Measurements from ENCODE around the gene CD93.

The CD93 gene

DNA sequence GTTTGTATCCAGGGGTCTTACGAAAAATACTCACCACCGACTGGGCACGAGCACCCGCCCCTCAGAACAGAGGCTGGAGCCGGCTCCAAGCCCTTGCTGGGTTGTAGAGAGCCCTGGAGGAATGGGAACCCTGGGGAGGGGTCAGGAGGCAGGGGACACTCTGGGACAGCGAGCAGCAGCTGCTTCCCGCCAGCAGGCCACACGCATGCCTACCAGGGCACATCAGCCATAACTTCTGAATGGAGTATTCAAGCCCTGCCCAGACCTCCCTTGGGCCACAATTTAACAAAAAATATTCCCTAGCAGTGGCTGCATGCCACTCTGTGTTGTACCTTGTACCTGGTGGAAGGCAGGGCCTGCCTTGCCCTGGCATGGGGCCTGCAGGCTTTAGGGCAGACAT, 31.6 kb upstream of the CD93 start:
- no peak for DNase-seq (ENCODE audit: extremely low spot score)
- ChIA-PET CTCF (no interaction called here), POLR2A (no interaction called here)
- TF ChIP-seq HDGF (IDR thresholded peaks at IDR 0.05; ENCODE audit: borderline replicate concordance): no peak
- TF ChIP-seq FOXK2 (IDR thresholded peaks at IDR 0.05): no peak
- TF ChIP-seq ELF4 (IDR thresholded peaks at IDR 0.05): no peak
- no peak for TF ChIP-seq L3MBTL2 (conservative IDR thresholded peaks at IDR 0.05)
- no peak for TF ChIP-seq NFRKB (IDR thresholded peaks at IDR 0.05)
- TF ChIP-seq FOXA1 (IDR thresholded peaks at IDR 0.05): no peak
- no peak for TF ChIP-seq CTBP1 (IDR thresholded peaks at IDR 0.05; ENCODE audit: borderline replicate concordance)
- TF ChIP-seq FOXM1 (IDR thresholded peaks at IDR 0.05; ENCODE audit: borderline replicate concordance): no peak
- no peak for TF ChIP-seq SP1 (IDR thresholded peaks at IDR 0.05)
- TF ChIP-seq, protein P1, sequence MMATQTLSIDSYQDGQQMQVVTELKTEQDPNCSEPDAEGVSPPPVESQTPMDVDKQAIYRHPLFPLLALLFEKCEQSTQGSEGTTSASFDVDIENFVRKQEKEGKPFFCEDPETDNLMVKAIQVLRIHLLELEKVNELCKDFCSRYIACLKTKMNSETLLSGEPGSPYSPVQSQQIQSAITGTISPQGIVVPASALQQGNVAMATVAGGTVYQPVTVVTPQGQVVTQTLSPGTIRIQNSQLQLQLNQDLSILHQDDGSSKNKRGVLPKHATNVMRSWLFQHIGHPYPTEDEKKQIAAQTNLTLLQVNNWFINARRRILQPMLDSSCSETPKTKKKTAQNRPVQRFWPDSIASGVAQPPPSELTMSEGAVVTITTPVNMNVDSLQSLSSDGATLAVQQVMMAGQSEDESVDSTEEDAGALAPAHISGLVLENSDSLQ (IDR thresholded peaks at IDR 0.05): no peak
- no peak for TF ChIP-seq ZNF384 (IDR thresholded peaks at IDR 0.05)
- no peak for TF ChIP-seq BHLHE40 (IDR thresholded peaks at IDR 0.05; ENCODE audit: borderline replicate concordance)
- TF ChIP-seq TARDBP (IDR thresholded peaks at IDR 0.05): no peak
- no peak for TF ChIP-seq ARNT (IDR thresholded peaks at IDR 0.05)
- TF ChIP-seq LEF1 (IDR thresholded peaks at IDR 0.05; ENCODE audit: borderline replicate concordance): no peak
- no peak for TF ChIP-seq SUZ12 (IDR thresholded peaks at IDR 0.05)

GRCh38 chr20:23116311-23117089, 30.4 kb upstream of the CD93 start:
- DNase-seq (ENCODE audit: extremely low spot score): no peak
- ChIA-PET CTCF (no interaction called here), POLR2A (no interaction called here)
- TF ChIP-seq SP1 (IDR thresholded peaks at IDR 0.05) (no peak), NFRKB (IDR thresholded peaks at IDR 0.05) (no peak), FOXM1 (IDR thresholded peaks at IDR 0.05; ENCODE audit: borderline replicate concordance) (no peak), FOXK2 (IDR thresholded peaks at IDR 0.05) (no peak), TARDBP (IDR thresholded peaks at IDR 0.05) (no peak), FOXA1 (IDR thresholded peaks at IDR 0.05) (no peak), LEF1 (IDR thresholded peaks at IDR 0.05; ENCODE audit: borderline replicate concordance) (no peak), ZNF384 (IDR thresholded peaks at IDR 0.05) (no peak), ELF4 (IDR thresholded peaks at IDR 0.05) (no peak), SUZ12 (IDR thresholded peaks at IDR 0.05) (no peak), HDGF (IDR thresholded peaks at IDR 0.05; ENCODE audit: borderline replicate concordance) (no peak), ARNT (IDR thresholded peaks at IDR 0.05) (no peak), CTBP1 (IDR thresholded peaks at IDR 0.05; ENCODE audit: borderline replicate concordance) (no peak)
- TF ChIP-seq, protein P1 (IDR thresholded peaks at IDR 0.05): no peak

GRCh38 chr20:23115822-23116221, 29.7 kb upstream of the CD93 start:
- POLR2A ChIA-PET: no interaction called here

GRCh38 chr20:23114448-23115082, 28.4 kb upstream of the CD93 start:
- DNase-seq (ENCODE audit: extremely low spot score): no peak
- POLR2A ChIA-PET: no interaction called here
- TF ChIP-seq ARNT (IDR thresholded peaks at IDR 0.05): no peak
- TF ChIP-seq FOXK2 (IDR thresholded peaks at IDR 0.05): no peak
- no peak for TF ChIP-seq ZNF384 (IDR thresholded peaks at IDR 0.05)
- no peak for TF ChIP-seq ELF4 (IDR thresholded peaks at IDR 0.05)
- TF ChIP-seq SUZ12 (IDR thresholded peaks at IDR 0.05): no peak
- TF ChIP-seq NFRKB (IDR thresholded peaks at IDR 0.05): no peak
- no peak for TF ChIP-seq TARDBP (IDR thresholded peaks at IDR 0.05)
- TF ChIP-seq LEF1 (IDR thresholded peaks at IDR 0.05; ENCODE audit: borderline replicate concordance): no peak
- no peak for TF ChIP-seq SP1 (IDR thresholded peaks at IDR 0.05)
- no peak for TF ChIP-seq CTBP1 (IDR thresholded peaks at IDR 0.05; ENCODE audit: borderline replicate concordance)
- no peak for TF ChIP-seq FOXA1 (IDR thresholded peaks at IDR 0.05)
- TF ChIP-seq HDGF (IDR thresholded peaks at IDR 0.05; ENCODE audit: borderline replicate concordance): no peak
- TF ChIP-seq, protein P1 (IDR thresholded peaks at IDR 0.05): no peak
- no peak for TF ChIP-seq L3MBTL2 (conservative IDR thresholded peaks at IDR 0.05)
- no peak for TF ChIP-seq FOXM1 (IDR thresholded peaks at IDR 0.05; ENCODE audit: borderline replicate concordance)
- TF ChIP-seq BHLHE40 (IDR thresholded peaks at IDR 0.05; ENCODE audit: borderline replicate concordance): no peak
- CTCF ChIA-PET: no interaction called here

More at GRCh38 chr20:23115822-23116221, 29.7 kb upstream of the CD93 start:
- CTCF ChIA-PET: no interaction called here
- no peak for DNase-seq (ENCODE audit: extremely low spot score)
- TF ChIP-seq, protein P1 (IDR thresholded peaks at IDR 0.05): no peak
- TF ChIP-seq TARDBP (IDR thresholded peaks at IDR 0.05): no peak
- no peak for TF ChIP-seq NFRKB (IDR thresholded peaks at IDR 0.05)
- TF ChIP-seq L3MBTL2 (conservative IDR thresholded peaks at IDR 0.05): no peak
- TF ChIP-seq HDGF (IDR thresholded peaks at IDR 0.05; ENCODE audit: borderline replicate concordance): no peak
- no peak for TF ChIP-seq SUZ12 (IDR thresholded peaks at IDR 0.05)
- TF ChIP-seq LEF1 (IDR thresholded peaks at IDR 0.05; ENCODE audit: borderline replicate concordance): no peak
- TF ChIP-seq CTBP1 (IDR thresholded peaks at IDR 0.05; ENCODE audit: borderline replicate concordance): no peak
- no peak for TF ChIP-seq FOXK2 (IDR thresholded peaks at IDR 0.05)
- no peak for TF ChIP-seq SP1 (IDR thresholded peaks at IDR 0.05)
- no peak for TF ChIP-seq FOXA1 (IDR thresholded peaks at IDR 0.05)
- no peak for TF ChIP-seq FOXM1 (IDR thresholded peaks at IDR 0.05; ENCODE audit: borderline replicate concordance)
- TF ChIP-seq ZNF384 (IDR thresholded peaks at IDR 0.05): no peak

GRCh38 chr20:23114018-23114417, 27.9 kb upstream of the CD93 start:
- TF ChIP-seq BHLHE40 (IDR thresholded peaks at IDR 0.05; ENCODE audit: borderline replicate concordance): no peak
- TF ChIP-seq ARNT (IDR thresholded peaks at IDR 0.05): no peak
- no peak for TF ChIP-seq SP1 (IDR thresholded peaks at IDR 0.05)
- no peak for TF ChIP-seq ZNF384 (IDR thresholded peaks at IDR 0.05)
- TF ChIP-seq, protein P1 (IDR thresholded peaks at IDR 0.05): no peak
- no peak for TF ChIP-seq LEF1 (IDR thresholded peaks at IDR 0.05; ENCODE audit: borderline replicate concordance)
- TF ChIP-seq FOXM1 (IDR thresholded peaks at IDR 0.05; ENCODE audit: borderline replicate concordance): no peak
- no peak for TF ChIP-seq FOXK2 (IDR thresholded peaks at IDR 0.05)
- no peak for TF ChIP-seq SUZ12 (IDR thresholded peaks at IDR 0.05)
- no peak for TF ChIP-seq HDGF (IDR thresholded peaks at IDR 0.05; ENCODE audit: borderline replicate concordance)
- TF ChIP-seq TARDBP (IDR thresholded peaks at IDR 0.05): no peak
- no peak for TF ChIP-seq L3MBTL2 (conservative IDR thresholded peaks at IDR 0.05)
- no peak for TF ChIP-seq CTBP1 (IDR thresholded peaks at IDR 0.05; ENCODE audit: borderline replicate concordance)
- TF ChIP-seq FOXA1 (IDR thresholded peaks at IDR 0.05): no peak
- no peak for TF ChIP-seq NFRKB (IDR thresholded peaks at IDR 0.05)
- no peak for TF ChIP-seq ELF4 (IDR thresholded peaks at IDR 0.05)
- no peak for DNase-seq (ENCODE audit: extremely low spot score)
- ChIA-PET POLR2A (no interaction called here), CTCF (no interaction called here)

Measured in HEK293T (cell line).